MM.1S (cell line): ENCODE measurements around the gene MET.

Experiments used
- DNase-seq: peaks from one replicate; pipeline ENCODE4 v3.0.0-alpha.2; 2015
- H2AFZ ChIP-seq: fragments of 300-600 bp; sonication (generic); 2 replicates; pipeline ENCODE4 v1.6.0; 2016; ENCODE audit warnings: antibody characterized with exemption, low read length
- H3F3A ChIP-seq: fragments of 300-600 bp; sonication (generic); 2 replicates; pipeline ENCODE4 v1.6.1; 2016; ENCODE audit warnings: mild to moderate bottlenecking, antibody characterized with exemption, low read length, moderate library complexity, mixed read lengths; ENCODE audit not compliant: insufficient read depth
- H3K27ac ChIP-seq: fragments of 300-600 bp; sonication (generic); 2 replicates; pipeline ENCODE4 v1.5.1; 2016; ENCODE audit warnings: mild to moderate bottlenecking, low read length
- H3K27me3 ChIP-seq: fragments of 300-600 bp; sonication (generic); replicated peaks from 2 replicates; pipeline ENCODE4 v1.6.0; 2016; ENCODE audit warnings: low read length; ENCODE audit not compliant: insufficient read depth
- H3K36me3 ChIP-seq: fragments of 300-600 bp; sonication (generic); replicated peaks from 2 replicates; pipeline ENCODE4 v1.6.1; 2016; ENCODE audit warnings: mild to moderate bottlenecking, low read length, mixed read lengths; ENCODE audit not compliant: insufficient read depth
- H3K4me1 ChIP-seq: fragments of 300-600 bp; sonication (generic); 2 replicates; pipeline ENCODE4 v1.6.1; 2016; ENCODE audit warnings: low read length, mixed read lengths
- H3K4me2 ChIP-seq: fragments of 300-600 bp; sonication (generic); 2 replicates; pipeline ENCODE4 v1.6.0; 2016; ENCODE audit warnings: low read depth, low read length
- H3K4me3 ChIP-seq: fragments of 300-600 bp; sonication (generic); 2 replicates; pipeline ENCODE4 v1.5.1; 2016; ENCODE audit warnings: low read length, mixed read lengths
- H3K79me2 ChIP-seq: fragments of 300-600 bp; sonication (generic); 2 replicates; pipeline ENCODE4 v1.6.1; 2016; ENCODE audit warnings: mixed run types, low read length, mixed read lengths
- H3K9ac ChIP-seq: fragments of 300-600 bp; sonication (generic); 2 replicates; pipeline ENCODE4 v1.6.1; 2016; ENCODE audit warnings: low read length, mixed read lengths
- H3K9me2 ChIP-seq: fragments of 300-600 bp; sonication (generic); replicated peaks from 2 replicates; pipeline ENCODE4 v1.6.1; 2016; ENCODE audit warnings: mild to moderate bottlenecking, low read length, mixed read lengths; ENCODE audit not compliant: insufficient read depth
- H3K9me3 ChIP-seq: fragments of 300-600 bp; sonication (generic); replicated peaks from 2 replicates; pipeline ENCODE4 v1.6.1; 2016; ENCODE audit warnings: mild to moderate bottlenecking, low read length, mixed read lengths; ENCODE audit not compliant: insufficient read depth
- H4K20me1 ChIP-seq: fragments of 300-600 bp; sonication (generic); 2 replicates; pipeline ENCODE4 v1.6.1; 2016; ENCODE audit warnings: mild to moderate bottlenecking, low read length, moderate library complexity, mixed read lengths; ENCODE audit not compliant: insufficient read depth
- EZH2 ChIP-seq: fragments of 300-600 bp; sonication (generic); optimal IDR thresholded peaks from 2 replicates; pipeline ENCODE3; 2017; ENCODE audit warnings: low read depth, mild to moderate bottlenecking, antibody characterized with exemption, low read length, mixed read lengths
- EZH2phosphoT487 ChIP-seq: fragments of 300-600 bp; sonication (generic); IDR thresholded peaks from 2 replicates; pipeline ENCODE4 v1.6.1; 2018; ENCODE audit warnings: antibody characterized with exemption, low read length
- TF ChIP-seq, protein P1 (sequence below): fragments of 300-600 bp; sonication (generic); IDR thresholded peaks from 2 replicates; pipeline ENCODE4 v1.5.1; 2016; ENCODE audit warnings: antibody characterized with exemption, low read length, mixed read lengths

The MET gene

DNA sequence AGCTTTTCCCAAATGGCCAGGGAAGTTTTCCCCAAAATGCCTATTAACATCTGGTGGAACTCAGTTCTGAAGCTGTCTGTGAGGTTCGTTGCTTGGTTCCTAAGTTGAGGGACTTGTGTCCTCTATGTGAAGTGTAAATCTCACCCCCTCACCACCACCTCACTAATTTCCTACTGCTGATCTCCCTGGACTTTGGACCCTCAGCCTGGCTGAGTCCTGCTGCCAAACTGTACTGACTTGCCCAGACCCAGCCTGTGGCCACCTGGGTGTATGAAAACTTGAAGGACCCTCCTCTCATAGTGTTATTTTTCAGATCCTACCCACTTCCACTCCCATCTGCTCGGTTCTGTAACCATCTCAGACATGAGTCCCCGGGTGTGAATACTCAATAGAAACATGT, 94.9 kb downstream of the MET start:
- Histone ChIP-seq H3K9me2 (no peaks in the 10 kb centered on the region), H3K9me3 (no peaks in the 10 kb centered on the region), H3K4me2 (no peak overlapping the region), H3K9ac (no peak overlapping the region), H3K4me1 (no peaks in the 10 kb centered on the region), H3K27me3 (no peaks in the 10 kb centered on the region), H3K27ac (no peak overlapping the region), H2AFZ (no peak overlapping the region), H4K20me1 (no peaks in the 10 kb centered on the region), H3K79me2 (no peaks in the 10 kb centered on the region), H3F3A (no peaks in the 10 kb centered on the region), H3K4me3 (no peak overlapping the region), H3K36me3 (no peaks in the 10 kb centered on the region)
- TF ChIP-seq EZH2phosphoT487 (no peak), EZH2 (no peak)
- TF ChIP-seq, protein P1, sequence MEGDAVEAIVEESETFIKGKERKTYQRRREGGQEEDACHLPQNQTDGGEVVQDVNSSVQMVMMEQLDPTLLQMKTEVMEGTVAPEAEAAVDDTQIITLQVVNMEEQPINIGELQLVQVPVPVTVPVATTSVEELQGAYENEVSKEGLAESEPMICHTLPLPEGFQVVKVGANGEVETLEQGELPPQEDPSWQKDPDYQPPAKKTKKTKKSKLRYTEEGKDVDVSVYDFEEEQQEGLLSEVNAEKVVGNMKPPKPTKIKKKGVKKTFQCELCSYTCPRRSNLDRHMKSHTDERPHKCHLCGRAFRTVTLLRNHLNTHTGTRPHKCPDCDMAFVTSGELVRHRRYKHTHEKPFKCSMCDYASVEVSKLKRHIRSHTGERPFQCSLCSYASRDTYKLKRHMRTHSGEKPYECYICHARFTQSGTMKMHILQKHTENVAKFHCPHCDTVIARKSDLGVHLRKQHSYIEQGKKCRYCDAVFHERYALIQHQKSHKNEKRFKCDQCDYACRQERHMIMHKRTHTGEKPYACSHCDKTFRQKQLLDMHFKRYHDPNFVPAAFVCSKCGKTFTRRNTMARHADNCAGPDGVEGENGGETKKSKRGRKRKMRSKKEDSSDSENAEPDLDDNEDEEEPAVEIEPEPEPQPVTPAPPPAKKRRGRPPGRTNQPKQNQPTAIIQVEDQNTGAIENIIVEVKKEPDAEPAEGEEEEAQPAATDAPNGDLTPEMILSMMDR = no peak
- DNase-seq = no peak

DNA sequence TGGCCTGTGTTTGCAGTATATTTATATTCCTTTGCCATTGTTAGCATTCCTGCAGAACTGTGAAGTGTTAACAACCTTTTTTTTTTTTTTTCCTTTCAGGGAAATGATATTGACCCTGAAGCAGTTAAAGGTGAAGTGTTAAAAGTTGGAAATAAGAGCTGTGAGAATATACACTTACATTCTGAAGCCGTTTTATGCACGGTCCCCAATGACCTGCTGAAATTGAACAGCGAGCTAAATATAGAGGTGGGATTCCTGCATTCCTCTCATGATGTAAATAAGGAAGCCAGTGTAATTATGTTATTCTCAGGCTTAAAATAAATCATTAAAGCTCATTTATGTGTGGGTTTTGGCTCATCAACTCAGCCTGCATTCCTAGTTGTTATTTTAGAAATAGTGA, 97.5 kb downstream of the MET start:
- H2AFZ ChIP-seq = no peak overlapping the region
- no peaks in the 10 kb centered on the region for H3K9me2 ChIP-seq
- H3F3A ChIP-seq = no peaks in the 10 kb centered on the region
- no peaks in the 10 kb centered on the region for H4K20me1 ChIP-seq
- no peak for DNase-seq
- H3K27ac ChIP-seq = no peak overlapping the region
- H3K4me2 ChIP-seq = no peak overlapping the region
- H3K4me3 ChIP-seq = no peak overlapping the region
- H3K9ac ChIP-seq = no peak overlapping the region
- no peaks in the 10 kb centered on the region for H3K36me3 ChIP-seq
- no peaks in the 10 kb centered on the region for H3K79me2 ChIP-seq
- no peaks in the 10 kb centered on the region for H3K4me1 ChIP-seq
- H3K9me3 ChIP-seq = no peaks in the 10 kb centered on the region
- no peaks in the 10 kb centered on the region for H3K27me3 ChIP-seq
- no peak for TF ChIP-seq EZH2phosphoT487
- TF ChIP-seq, protein P1 = no peak
- TF ChIP-seq EZH2 = no peak

DNA sequence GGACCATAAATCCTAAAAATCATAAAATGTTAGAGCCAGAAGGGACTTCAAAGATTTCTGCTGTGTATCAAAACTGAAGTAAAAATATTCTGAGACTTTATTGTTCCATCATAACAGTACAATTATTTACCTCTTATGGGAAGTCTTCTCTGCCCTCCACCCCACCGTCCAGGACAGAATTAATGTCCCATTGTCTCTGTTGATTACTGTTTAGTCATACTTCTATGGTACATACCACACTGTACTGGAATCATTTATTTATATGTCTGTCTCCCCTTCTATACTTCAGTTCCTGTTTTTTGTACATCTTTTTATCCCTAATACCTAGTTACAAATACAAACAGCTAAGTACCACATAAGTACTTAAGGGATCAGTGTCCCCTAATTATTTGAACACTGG, 98.9 kb downstream of the MET start:
- no peaks in the 10 kb centered on the region for H3K9me2 ChIP-seq
- H3K27me3 ChIP-seq = no peaks in the 10 kb centered on the region
- H3K36me3 ChIP-seq = no peaks in the 10 kb centered on the region
- H3K4me2 ChIP-seq = no peak overlapping the region
- H3K4me3 ChIP-seq = no peak overlapping the region
- no peak overlapping the region for H2AFZ ChIP-seq
- no peaks in the 10 kb centered on the region for H3K9me3 ChIP-seq
- no peak for TF ChIP-seq EZH2phosphoT487
- TF ChIP-seq, protein P1 = no peak
- no peak for TF ChIP-seq EZH2
- H3K4me1 ChIP-seq = no peaks in the 10 kb centered on the region
- H3K79me2 ChIP-seq = no peaks in the 10 kb centered on the region
- H4K20me1 ChIP-seq = no peaks in the 10 kb centered on the region
- H3K27ac ChIP-seq = no peak overlapping the region
- DNase-seq = no peak
- H3K9ac ChIP-seq = no peak overlapping the region
- H3F3A ChIP-seq = no peaks in the 10 kb centered on the region
